Upper lobe of right lung (tissue), 1 donor: ENCODE results near the gene ACAA2. TPM values are rescaled to one million over a fixed set of nuclear protein-coding genes. Genes with fewer than 3 reads are reported as not detected.

ENCODE experiments used
- ATAC-seq: fragments of 200-7000 bp; cut with Tn5 transposase; one replicate; pipeline ENCODE4 v1.9.1; 2020; ENCODE audit warnings: mild to moderate bottlenecking, moderate library complexity
- DNase-seq: peaks from one replicate; pipeline ENCODE4 v3.0.0-alpha.2; 2020
- H3K27ac ChIP-seq: fragments of 200-600 bp; one replicate; pipeline ENCODE4 v1.8.0; 2022
- H3K27me3 ChIP-seq: fragments of 200-600 bp; one replicate; pipeline ENCODE4 v1.8.0; 2022; ENCODE audit warnings: mild to moderate bottlenecking
- H3K36me3 ChIP-seq: fragments of 200-600 bp; one replicate; pipeline ENCODE4 v1.8.0; 2022
- H3K4me1 ChIP-seq: fragments of 200-600 bp; one replicate; pipeline ENCODE4 v1.8.0; 2022
- H3K4me3 ChIP-seq: fragments of 200-600 bp; one replicate; pipeline ENCODE4 v1.8.0; 2022; ENCODE audit warnings: mild to moderate bottlenecking
- H3K9me3 ChIP-seq: fragments of 200-600 bp; one replicate; pipeline ENCODE4 v1.8.0; 2022
- CTCF ChIP-seq: fragments of 200-600 bp; IDR thresholded peaks from one replicate; pipeline ENCODE4 v1.8.0; 2022; ENCODE audit warnings: antibody characterized with exemption
- intact Hi-C: fragments of 100-400 bp; cut with DNase I; formaldehyde crosslinking; loops from one replicate; pipeline ENCODE4 v1.11.0; 2022
- total RNA-seq: library from RNA; stranded (reverse); fragmentation: NEBNext Ultra II Directional; extraction: Animal tissue kit (Norgen Biotek cat#: 25700); gene quantifications from one replicate; pipeline ENCODE4 v1.2.1, GENCODE V29; 2021
- donor health status: DM: no; HTN: yes; CAD: no; lungs with severe emphysema.

ACAA2 gene
- total RNA-seq, 1 donor from 2014 or later = 68.9 TPM

DNA sequence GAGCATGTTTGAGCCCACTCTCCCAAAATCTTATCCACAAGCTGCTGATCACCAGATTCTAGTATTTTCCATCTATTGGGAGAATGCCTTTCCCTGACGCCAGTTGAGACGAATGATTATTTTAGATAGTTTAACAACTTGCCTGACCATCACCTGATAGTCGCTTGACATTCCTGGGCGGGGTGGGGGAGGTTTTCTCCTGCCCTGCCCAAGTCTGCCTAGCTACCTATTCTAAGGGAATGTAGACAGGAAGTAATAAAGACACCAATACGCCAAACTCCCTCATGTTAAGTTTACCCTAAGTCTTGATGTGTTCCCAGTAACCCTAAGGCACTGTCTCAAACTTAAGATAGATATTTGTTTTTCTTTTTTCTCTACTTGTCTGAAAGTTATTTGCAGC, 4.6 kb upstream of the ACAA2 start:
- Histone ChIP-seq H3K9me3 (no peaks in the 10 kb centered on the region), H3K4me1 (peaks cover 10% of the 10 kb centered on the region), H3K4me3 (no peak overlapping the region), H3K27ac (no peak overlapping the region), H3K36me3 (no peaks in the 10 kb centered on the region), H3K27me3 (no peaks in the 10 kb centered on the region)
- no peak for TF ChIP-seq CTCF
- no peak for ATAC-seq
- no peak for DNase-seq
- intact Hi-C loops = no loop called here

DNA sequence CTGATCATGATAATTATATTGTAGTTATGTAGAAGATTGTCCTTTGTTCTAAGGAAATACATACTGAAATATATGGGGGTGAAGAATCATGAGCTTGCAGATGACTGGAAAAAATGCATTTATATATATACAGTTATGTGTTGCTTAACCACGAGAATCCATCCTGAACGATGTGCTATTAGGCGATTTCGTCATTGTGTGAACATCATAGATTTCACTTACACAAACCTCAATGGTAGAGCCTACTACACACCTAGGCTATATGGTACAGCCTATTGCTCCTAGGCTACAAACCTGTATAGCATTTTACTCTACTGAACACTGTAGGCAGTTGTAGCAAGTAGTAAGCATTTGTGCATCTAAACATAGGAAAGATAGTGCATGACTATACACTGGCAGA, 2.6 kb upstream of the ACAA2 start:
- Histone ChIP-seq H3K27me3 (no peaks in the 10 kb centered on the region), H3K27ac (no peak overlapping the region), H3K9me3 (no peaks in the 10 kb centered on the region), H3K4me1 (peaks cover 29% of the 10 kb centered on the region), H3K4me3 (no peak overlapping the region), H3K36me3 (no peaks in the 10 kb centered on the region)
- DNase-seq = no peak
- no peak for ATAC-seq
- intact Hi-C loops = no loop called here
- TF ChIP-seq CTCF = no peak

GRCh38 chr18:49814147-49814499, 790 bp upstream of the ACAA2 start:
- TF ChIP-seq CTCF = no peak
- Histone ChIP-seq H3K36me3 (no peaks in the 10 kb centered on the region), H3K4me3 (peak overlapping the region; percentile 78), H3K27me3 (no peaks in the 10 kb centered on the region), H3K9me3 (no peaks in the 10 kb centered on the region), H3K27ac (peak overlapping the region; percentile 97), H3K4me1 (peaks cover 25% of the 10 kb centered on the region)
- ATAC-seq (peak; percentile 52), DNase-seq (peak; percentile 82)
- intact Hi-C loops = no loop called here

GRCh38 chr18:49813069-49813318, 339 bp downstream of the ACAA2 start:
- ATAC-seq (peak; percentile 53), DNase-seq (peak; percentile 78)
- Histone ChIP-seq H3K27me3 (no peaks in the 10 kb centered on the region), H3K4me3 (peak overlapping the region; percentile 78), H3K27ac (peak overlapping the region; percentile 97), H3K36me3 (no peaks in the 10 kb centered on the region), H3K4me1 (peaks cover 25% of the 10 kb centered on the region), H3K9me3 (no peaks in the 10 kb centered on the region)
- no peak for TF ChIP-seq CTCF
- intact Hi-C loops = no loop called here

DNA sequence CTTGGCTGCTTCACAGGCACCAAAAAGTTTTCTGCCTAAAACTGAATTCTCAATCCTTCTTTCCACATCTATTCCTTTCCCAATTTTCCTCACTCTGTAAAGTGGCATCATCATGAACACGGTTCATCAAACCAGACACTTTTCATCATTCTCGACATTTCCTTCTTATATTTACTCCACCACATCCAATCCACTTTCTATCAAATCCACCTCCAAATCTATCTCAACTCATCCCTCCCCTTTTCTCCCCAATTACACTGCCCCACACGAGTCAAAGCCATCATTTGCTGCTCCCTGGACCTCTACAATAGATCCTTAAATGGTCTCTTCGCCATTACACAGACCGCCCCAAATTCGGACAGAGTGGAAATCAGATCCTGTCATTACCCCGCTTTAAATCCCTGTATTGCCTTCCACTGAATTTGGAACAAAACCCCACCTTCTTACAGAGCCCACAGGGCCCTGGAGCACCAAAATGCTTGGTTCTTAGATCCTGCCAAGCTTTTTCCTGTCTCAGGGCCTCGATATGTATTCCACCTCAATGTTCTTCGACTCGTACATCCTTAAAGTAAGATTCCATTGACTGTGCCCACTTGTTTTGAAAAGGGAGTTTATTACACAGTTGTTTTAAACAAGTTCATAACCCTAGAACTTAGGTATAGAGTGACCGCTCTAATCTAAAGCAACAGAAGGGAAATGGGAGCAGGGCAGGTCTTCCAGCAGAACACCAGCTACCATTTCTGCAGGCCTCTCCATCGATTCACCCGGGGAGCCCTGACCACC, 856 bp downstream of the ACAA2 start:
- H3K36me3 ChIP-seq = no peaks in the 10 kb centered on the region
- TF ChIP-seq CTCF = no peak
- peak overlapping the region; percentile 97 for H3K27ac ChIP-seq
- peaks cover 25% of the 10 kb centered on the region for H3K4me1 ChIP-seq
- ATAC-seq = no peak
- H3K9me3 ChIP-seq = no peaks in the 10 kb centered on the region
- H3K4me3 ChIP-seq = peak overlapping the region; percentile 78
- no peaks in the 10 kb centered on the region for H3K27me3 ChIP-seq
- intact Hi-C loops = no loop called here
- no peak for DNase-seq
